Measurements from ENCODE around the gene VAMP1.

DNA sequence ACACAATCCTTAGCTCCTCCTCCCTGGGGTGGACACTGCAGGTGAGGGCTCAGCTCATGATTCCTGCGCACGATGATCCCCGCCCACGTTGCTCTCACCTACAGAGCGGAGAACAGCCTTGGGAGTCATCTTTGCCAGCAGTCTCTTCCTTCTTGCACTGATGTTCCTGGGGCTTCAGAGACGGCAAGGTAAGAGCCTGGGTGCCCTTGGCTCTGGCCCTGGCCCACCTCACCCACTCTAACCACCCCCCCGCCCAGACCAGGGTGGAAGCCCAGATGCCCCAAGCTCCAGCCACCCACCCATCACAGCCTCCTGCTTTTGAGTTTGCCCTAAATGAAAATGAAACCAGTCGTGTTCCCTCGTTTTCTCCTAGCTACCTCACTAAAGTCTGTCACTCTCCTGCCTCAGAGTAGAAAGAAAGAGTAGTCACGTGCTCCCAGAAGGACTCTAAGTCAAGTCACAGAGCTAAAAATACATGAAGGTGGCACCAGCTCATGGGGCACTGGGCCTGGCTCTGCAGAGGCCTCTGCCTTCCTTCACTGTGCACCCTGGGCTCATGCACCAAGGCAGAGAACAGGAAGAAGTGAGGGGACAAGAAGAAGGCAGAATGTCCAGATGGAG, 9.6 kb downstream of the VAMP1 start:
- TF ChIP-seq, protein P1, sequence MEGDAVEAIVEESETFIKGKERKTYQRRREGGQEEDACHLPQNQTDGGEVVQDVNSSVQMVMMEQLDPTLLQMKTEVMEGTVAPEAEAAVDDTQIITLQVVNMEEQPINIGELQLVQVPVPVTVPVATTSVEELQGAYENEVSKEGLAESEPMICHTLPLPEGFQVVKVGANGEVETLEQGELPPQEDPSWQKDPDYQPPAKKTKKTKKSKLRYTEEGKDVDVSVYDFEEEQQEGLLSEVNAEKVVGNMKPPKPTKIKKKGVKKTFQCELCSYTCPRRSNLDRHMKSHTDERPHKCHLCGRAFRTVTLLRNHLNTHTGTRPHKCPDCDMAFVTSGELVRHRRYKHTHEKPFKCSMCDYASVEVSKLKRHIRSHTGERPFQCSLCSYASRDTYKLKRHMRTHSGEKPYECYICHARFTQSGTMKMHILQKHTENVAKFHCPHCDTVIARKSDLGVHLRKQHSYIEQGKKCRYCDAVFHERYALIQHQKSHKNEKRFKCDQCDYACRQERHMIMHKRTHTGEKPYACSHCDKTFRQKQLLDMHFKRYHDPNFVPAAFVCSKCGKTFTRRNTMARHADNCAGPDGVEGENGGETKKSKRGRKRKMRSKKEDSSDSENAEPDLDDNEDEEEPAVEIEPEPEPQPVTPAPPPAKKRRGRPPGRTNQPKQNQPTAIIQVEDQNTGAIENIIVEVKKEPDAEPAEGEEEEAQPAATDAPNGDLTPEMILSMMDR (IDR thresholded peaks at IDR 0.05): no peak
- TF ChIP-seq POLR2A (IDR thresholded peaks at IDR 0.05): no peak
- TF ChIP-seq EP300 (IDR thresholded peaks at IDR 0.05; ENCODE audit: low read depth): no peak

Measured in transverse colon (tissue), 3 donors.